A549 (cell line): ENCODE results near the gene IGBP1. TPM values are rescaled to one million over a fixed set of nuclear protein-coding genes. Genes with fewer than 3 reads are reported as not detected.

ENCODE experiments used
- ATAC-seq, 2 experiments: fragments of 200-7000 bp in 1 of 2; fragments of >200 bp in 1 of 2; cut with Nextera tagmentation in 1 of 2; cut with Tn5 transposase in 1 of 2; 3 replicates each; pipeline versions ENCODE4 v1.8.0 to v1.9.1; 2018 to 2020; ENCODE audit warnings: mild to moderate bottlenecking in 1 of 2, moderate library complexity in 1 of 2
- CTCF ChIA-PET: fragments of 300-600 bp; sonication (Branson Sonifier 250); formaldehyde crosslinking; extraction: SDS; loops from one replicate; lab custom pipeline; 2021; ENCODE audit warnings: antibody characterized with exemption, inconsistent platforms; lab: Yijun Ruan, JAX
- POLR2A ChIA-PET: fragments of 350-600 bp; formaldehyde crosslinking; extraction: SDS; loops from one replicate; lab custom pipeline; 2021; ENCODE audit warnings: antibody characterized with exemption, inconsistent platforms; lab: Yijun Ruan, JAX
- DNase-seq, 2 experiments: peaks; one replicate each; pipeline versions ENCODE4 v3.0.0 to v3.0.0-alpha.2; 2011 to 2016; ENCODE audit warnings: low read depth in 1 of 2, low spot score in 1 of 2
- FAIRE-seq: peaks from 2 replicates; lab custom pipeline; 2011; peaks lifted over from hg19 to GRCh38; lab: Jason Lieb, UNC
- H3K27ac ChIP-seq, 2 experiments: fragments of >200 bp; sonication (Bioruptor Twin); formaldehyde crosslinking; 3 replicates each; pipeline ENCODE4 v1.5.1; 2016 to 2017
- H3K4me1 ChIP-seq: fragments of >200 bp; sonication (Bioruptor Twin); formaldehyde crosslinking; 3 replicates; pipeline ENCODE4 v1.6.1; 2016
- H3K4me2 ChIP-seq: fragments of >200 bp; sonication (Bioruptor Twin); formaldehyde crosslinking; 3 replicates; pipeline ENCODE4 v1.6.1; 2016
- H3K4me3 ChIP-seq: fragments of >200 bp; sonication (Bioruptor Twin); formaldehyde crosslinking; 3 replicates; pipeline ENCODE4 v1.5.1; 2016
- H3K9me3 ChIP-seq: fragments of >200 bp; sonication (Bioruptor Twin); formaldehyde crosslinking; 3 replicates; pipeline ENCODE4 v1.6.1; 2016
- BCL3 ChIP-seq: fragments of >200 bp; sonication (Bioruptor Twin); formaldehyde crosslinking; IDR thresholded peaks from 3 replicates; pipeline ENCODE4 v1.6.1; 2016
- CHD4 ChIP-seq: fragments of 200-600 bp; sonication (generic); IDR thresholded peaks from 2 replicates; pipeline ENCODE4 v1.6.1; 2016; ENCODE audit warnings: antibody characterized with exemption, mild to moderate bottlenecking, borderline replicate concordance
- EHMT2 ChIP-seq: fragments of 200-600 bp; sonication (generic); IDR thresholded peaks from 2 replicates; pipeline ENCODE4 v1.6.1; 2016; ENCODE audit warnings: antibody characterized with exemption, low read depth, mild to moderate bottlenecking, moderate library complexity
- ELK1 ChIP-seq: fragments of 150-350 bp; IDR thresholded peaks from 2 replicates; pipeline ENCODE4 v1.6.1; 2014; ENCODE audit warnings: low read depth, mild to moderate bottlenecking, low read length
- HES2 ChIP-seq: fragments of >200 bp; sonication (Bioruptor Twin); formaldehyde crosslinking; IDR thresholded peaks from 2 replicates; pipeline ENCODE4 v1.6.1; 2016
- JUNB ChIP-seq: fragments of >200 bp; sonication (Bioruptor Twin); formaldehyde crosslinking; IDR thresholded peaks from 2 replicates; pipeline ENCODE4 v1.6.1; 2016
- KDM5A ChIP-seq: fragments of 200-600 bp; sonication (generic); IDR thresholded peaks from 2 replicates; pipeline ENCODE4 v1.6.1; 2016; ENCODE audit warnings: antibody characterized with exemption, mild to moderate bottlenecking
- NFE2L2 ChIP-seq: fragments of 150-350 bp; conservative IDR thresholded peaks from 2 replicates; pipeline ENCODE4 v1.6.1; 2014; ENCODE audit warnings: low read length
- NPAS2 ChIP-seq: fragments of 250-450 bp; sonication (Bioruptor Pico); IDR thresholded peaks from 2 replicates; pipeline ENCODE4 v1.8.0; 2022; ENCODE audit warnings: mild to moderate bottlenecking, moderate library complexity, borderline replicate concordance
- PBX3 ChIP-seq: IDR thresholded peaks from 2 replicates; pipeline ENCODE4 v1.6.1; 2012
- POLR2A ChIP-seq: IDR thresholded peaks from 2 replicates; pipeline ENCODE4 v1.6.1; 2012; ENCODE audit warnings: mild to moderate bottlenecking, low read length
- RAD21 ChIP-seq, 2 experiments: fragments of >200 bp in 1 of 2; sonication (Bioruptor Twin) in 1 of 2; formaldehyde crosslinking in 1 of 2; IDR thresholded peaks in 1 of 2; conservative IDR thresholded peaks in 1 of 2; 2 replicates in 1 of 2; 3 replicates in 1 of 2; pipeline ENCODE4 v1.6.1; 2012 to 2018; ENCODE audit warnings: inconsistent platforms in 1 of 2
- RCOR1 ChIP-seq: fragments of 150-350 bp; IDR thresholded peaks from 2 replicates; pipeline ENCODE4 v1.6.1; 2014; ENCODE audit warnings: antibody characterized with exemption, low read length, low read depth
- RNF2 ChIP-seq: fragments of 200-600 bp; sonication (generic); IDR thresholded peaks from 2 replicates; pipeline ENCODE4 v1.6.1; 2016; ENCODE audit warnings: low read depth, mild to moderate bottlenecking, antibody characterized with exemption, moderate library complexity, borderline replicate concordance
- SMC3 ChIP-seq: fragments of >200 bp; sonication (Bioruptor Twin); formaldehyde crosslinking; IDR thresholded peaks from 3 replicates; pipeline ENCODE4 v1.6.1; 2018; ENCODE audit warnings: inconsistent platforms
- TFCP2L1 ChIP-seq: fragments of 250-450 bp; sonication (Bioruptor Pico); IDR thresholded peaks from 2 replicates; pipeline ENCODE4 v1.5.0; 2021; ENCODE audit warnings: mild to moderate bottlenecking
- USF2 ChIP-seq: fragments of 450-650 bp; IDR thresholded peaks from 2 replicates; pipeline ENCODE4 v1.6.1; 2014; ENCODE audit warnings: antibody characterized with exemption
- ZFP36 ChIP-seq: fragments of 450-650 bp; IDR thresholded peaks from 2 replicates; pipeline ENCODE4 v1.6.1; 2014; ENCODE audit warnings: borderline replicate concordance; ENCODE audit not compliant: partially characterized antibody
- ZNF302 ChIP-seq: fragments of 250-450 bp; sonication (Bioruptor Pico); IDR thresholded peaks from 2 replicates; pipeline ENCODE4 v1.9.0; 2021; ENCODE audit warnings: inconsistent platforms, mild to moderate bottlenecking, moderate library complexity
- ZSCAN20 ChIP-seq: fragments of 250-450 bp; sonication (Bioruptor Pico); IDR thresholded peaks from 2 replicates; pipeline ENCODE4 v1.8.0; 2022; ENCODE audit warnings: mild to moderate bottlenecking, moderate library complexity
- WGBS: methylation state at CpG from one replicate; pipeline ENCODE4 v1.1.6; 2017; ENCODE audit errors: missing lambda C conversion rate; 5-methylcytosine and 5-hydroxymethylcytosine counted together
- polyA plus RNA-seq, 4 experiments: library from polyadenylated mRNA; depleted of rRNA in 3 of 4; stranded (reverse); fragments of >200 nt; fragmentation: RNase III in 1 of 4; extraction: RNeasy Plus Mini Kit Qiagen cat#74134 plus additional on column Dnase treatment in 1 of 4; gene quantifications; 2 replicates in 3 of 4; 3 replicates in 1 of 4; pipeline ENCODE4 v1.2.3, GENCODE V29; 2011 to 2017
- TF ChIP-seq, protein P1 (sequence below): fragments of >200 bp; sonication (Bioruptor Twin); formaldehyde crosslinking; IDR thresholded peaks from 3 replicates; pipeline ENCODE4 v1.5.1; 2016
- TF ChIP-seq, protein P2 (sequence below): IDR thresholded peaks from 2 replicates; pipeline ENCODE4 v1.6.1; 2012

IGBP1 gene
- polyA plus RNA-seq, 2 of the 4 experiments (the other 2 are of a cell fraction): 54.0 to 106 TPM

DNA sequence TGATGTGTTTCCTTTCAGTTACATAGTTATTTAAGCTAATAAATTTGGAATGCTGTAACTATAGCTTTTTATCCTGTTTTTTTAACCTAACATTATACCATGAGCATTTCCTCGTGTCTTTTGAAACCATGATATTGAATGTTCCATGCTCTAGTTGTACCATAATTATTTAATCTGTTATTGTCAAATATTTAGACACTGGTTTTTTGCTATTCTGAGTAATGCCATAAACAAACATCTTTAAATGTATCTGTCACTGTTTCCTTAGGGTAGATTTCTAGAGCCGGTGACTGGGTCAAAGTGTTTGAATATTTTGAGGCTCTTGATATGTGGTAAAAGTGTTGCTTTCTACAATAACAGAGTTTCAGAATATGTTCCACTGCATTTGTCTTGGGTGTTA is 5.4 kb downstream of the IGBP1 start:
- Histone ChIP-seq H3K9me3 (no peaks in the 10 kb centered on the region), H3K27ac (no peak overlapping the region), H3K4me2 (no peak overlapping the region), H3K4me3 (no peak overlapping the region), H3K4me1 (peaks cover 14% of the 10 kb centered on the region)
- no peak for ATAC-seq
- ChIA-PET POLR2A (no interaction called here), CTCF (no interaction called here)
- TF ChIP-seq EHMT2: no peak
- no peak for DNase-seq
- no peak for FAIRE-seq
- 72% methylated on average over 2 of the region's 2 CpGs for WGBS

DNA sequence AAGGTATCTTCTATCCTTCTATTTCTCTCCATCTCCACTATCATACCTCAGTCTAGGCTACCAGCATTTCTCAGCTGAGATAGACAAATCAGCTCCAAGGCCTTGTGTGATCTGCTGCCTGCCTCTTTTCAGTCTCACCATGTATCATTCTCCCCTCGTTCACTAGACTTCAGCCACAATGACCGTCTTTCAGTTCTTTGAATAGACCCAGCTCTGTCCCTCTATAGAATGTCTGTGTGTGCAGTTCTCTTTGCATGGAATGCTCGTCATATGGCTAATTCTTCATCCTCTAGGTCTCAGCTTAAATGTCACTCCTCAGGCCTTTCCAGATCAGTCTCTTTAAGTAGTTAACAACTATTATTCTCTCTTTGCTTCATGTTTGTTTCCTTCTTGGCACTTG is 6.5 kb downstream of the IGBP1 start:
- FAIRE-seq (no peak), ATAC-seq (no peak), DNase-seq (no peak)
- TF ChIP-seq PBX3: no peak
- no peak for TF ChIP-seq HES2
- no peak for TF ChIP-seq USF2
- no peak for TF ChIP-seq NPAS2 (CRISPR knock-in tag)
- TF ChIP-seq RAD21 (conservative IDR thresholded peaks at IDR 0.05 in 1 of 2, IDR thresholded peaks at IDR 0.05 in 1 of 2): no peak
- TF ChIP-seq, protein P1, sequence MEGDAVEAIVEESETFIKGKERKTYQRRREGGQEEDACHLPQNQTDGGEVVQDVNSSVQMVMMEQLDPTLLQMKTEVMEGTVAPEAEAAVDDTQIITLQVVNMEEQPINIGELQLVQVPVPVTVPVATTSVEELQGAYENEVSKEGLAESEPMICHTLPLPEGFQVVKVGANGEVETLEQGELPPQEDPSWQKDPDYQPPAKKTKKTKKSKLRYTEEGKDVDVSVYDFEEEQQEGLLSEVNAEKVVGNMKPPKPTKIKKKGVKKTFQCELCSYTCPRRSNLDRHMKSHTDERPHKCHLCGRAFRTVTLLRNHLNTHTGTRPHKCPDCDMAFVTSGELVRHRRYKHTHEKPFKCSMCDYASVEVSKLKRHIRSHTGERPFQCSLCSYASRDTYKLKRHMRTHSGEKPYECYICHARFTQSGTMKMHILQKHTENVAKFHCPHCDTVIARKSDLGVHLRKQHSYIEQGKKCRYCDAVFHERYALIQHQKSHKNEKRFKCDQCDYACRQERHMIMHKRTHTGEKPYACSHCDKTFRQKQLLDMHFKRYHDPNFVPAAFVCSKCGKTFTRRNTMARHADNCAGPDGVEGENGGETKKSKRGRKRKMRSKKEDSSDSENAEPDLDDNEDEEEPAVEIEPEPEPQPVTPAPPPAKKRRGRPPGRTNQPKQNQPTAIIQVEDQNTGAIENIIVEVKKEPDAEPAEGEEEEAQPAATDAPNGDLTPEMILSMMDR: no peak
- no peak for TF ChIP-seq ZFP36
- no peak for TF ChIP-seq ZSCAN20
- TF ChIP-seq RCOR1: no peak
- no peak for TF ChIP-seq ELK1
- no peak for TF ChIP-seq BCL3
- TF ChIP-seq EHMT2: no peak
- TF ChIP-seq RNF2: no peak
- no peak for TF ChIP-seq SMC3
- TF ChIP-seq NFE2L2: no peak
- CTCF ChIA-PET: interaction anchor here (1.1 kb wide), 1 partner anchor 57 kb away, joined by 4 read pairs; no protein-coding TSS in a partner anchor
- Histone ChIP-seq H3K4me1 (peaks cover 12% of the 10 kb centered on the region), H3K9me3 (no peaks in the 10 kb centered on the region), H3K4me2 (no peak overlapping the region), H3K27ac (no peak overlapping the region), H3K4me3 (no peak overlapping the region)
- POLR2A ChIA-PET: no interaction called here
- 88% methylated on average over 3 of the region's 3 CpGs for WGBS

DNA sequence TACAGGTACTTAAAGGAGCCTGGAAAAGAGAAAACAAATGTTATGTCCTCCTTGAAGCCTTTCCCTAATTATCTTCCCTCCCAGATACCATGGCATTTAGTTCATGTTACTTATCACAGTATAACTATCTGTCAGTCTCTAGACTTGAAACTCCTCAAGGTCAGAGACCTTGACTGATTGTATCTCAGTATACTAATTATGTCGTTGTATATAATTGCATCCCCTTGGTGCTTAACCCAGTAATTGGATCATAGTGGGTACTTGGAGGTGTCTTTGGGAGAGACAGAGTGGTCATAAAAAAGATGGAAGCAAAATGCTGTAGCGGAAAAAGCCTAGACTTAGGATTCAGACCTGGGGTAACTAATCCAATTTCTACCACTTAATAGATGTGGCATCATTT is 8.1 kb downstream of the IGBP1 start:
- DNase-seq (no peak), FAIRE-seq (peak; percentile 98), ATAC-seq (no peak)
- TF ChIP-seq POLR2A (no peak), NFE2L2 (no peak), ZNF302 (no peak), JUNB (no peak), KDM5A (no peak), CHD4 (no peak), TFCP2L1 (CRISPR knock-in tag) (no peak)
- TF ChIP-seq, protein P2, sequence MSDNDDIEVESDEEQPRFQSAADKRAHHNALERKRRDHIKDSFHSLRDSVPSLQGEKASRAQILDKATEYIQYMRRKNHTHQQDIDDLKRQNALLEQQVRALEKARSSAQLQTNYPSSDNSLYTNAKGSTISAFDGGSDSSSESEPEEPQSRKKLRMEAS: no peak
- Histone ChIP-seq H3K4me2 (no peak overlapping the region), H3K27ac (no peak overlapping the region), H3K4me3 (no peak overlapping the region), H3K4me1 (no peaks in the 10 kb centered on the region), H3K9me3 (no peaks in the 10 kb centered on the region)
- 90% methylated on average over 2 of the region's 2 CpGs for WGBS
- CTCF ChIA-PET: no interaction called here
- POLR2A ChIA-PET: no interaction called here
